ENCODE data around the gene EHMT1. TPM values are rescaled to one million over a fixed set of nuclear protein-coding genes. Genes with fewer than 3 reads are reported as not detected.

Gene EHMT1
- polyA plus RNA-seq, 1 donor from 2014 or later, result 39.1 TPM

GRCh38 chr9:137660144-137660543 lies 41.3 kb downstream of the EHMT1 start:
- H3K9me3 Mint-ChIP-seq, result no peaks in the 10 kb centered on the region
- H3K27me3 Mint-ChIP-seq, result no peaks in the 10 kb centered on the region
- peaks cover 2% of the 10 kb centered on the region for H3K36me3 Mint-ChIP-seq
- H3K4me1 Mint-ChIP-seq, result peaks cover 28 to 31% (median 30%) of the 10 kb centered on the region in 3 donors
- no peak overlapping the region for H3K4me3 Mint-ChIP-seq
- H3K27ac Mint-ChIP-seq, result peak overlapping the region in 1 of 3 donors; percentile 90

GRCh38 chr9:137663584-137663983 lies 44.8 kb downstream of the EHMT1 start:
- H3K4me1 Mint-ChIP-seq, result peaks cover 30 to 38% (median 33%) of the 10 kb centered on the region in 3 donors
- no peaks in the 10 kb centered on the region for H3K9me3 Mint-ChIP-seq
- H3K4me3 Mint-ChIP-seq, result no peak overlapping the region
- H3K36me3 Mint-ChIP-seq, result peaks cover 2% of the 10 kb centered on the region
- peak overlapping the region in 1 of 3 donors; percentile 37 for H3K27ac Mint-ChIP-seq
- no peaks in the 10 kb centered on the region for H3K27me3 Mint-ChIP-seq

DNA sequence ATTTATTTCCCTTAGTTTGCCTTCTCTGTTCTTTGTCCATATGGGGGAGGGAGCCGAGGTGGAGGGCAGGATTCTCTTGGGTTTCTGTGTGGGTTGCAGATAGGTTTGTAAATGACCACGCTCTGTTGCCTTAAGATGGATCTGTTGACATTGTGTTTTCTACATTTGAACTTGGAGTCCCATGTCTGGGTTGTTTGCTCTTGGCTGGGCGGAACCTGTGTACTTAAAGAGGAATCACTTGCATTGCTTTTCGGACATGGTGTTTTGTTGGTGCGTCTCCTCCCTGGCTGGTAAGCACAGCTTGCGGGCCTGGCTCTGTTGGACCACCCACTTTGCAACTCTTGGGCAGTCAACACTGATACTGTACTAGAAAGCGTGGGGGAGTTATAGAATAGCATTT lies 45.9 kb downstream of the EHMT1 start:
- no peak overlapping the region for H3K4me3 Mint-ChIP-seq
- peaks cover 2% of the 10 kb centered on the region for H3K36me3 Mint-ChIP-seq
- H3K9me3 Mint-ChIP-seq, result no peaks in the 10 kb centered on the region
- H3K4me1 Mint-ChIP-seq, result peaks cover 28 to 33% (median 28%) of the 10 kb centered on the region in 3 donors
- no peak overlapping the region for H3K27ac Mint-ChIP-seq
- no peaks in the 10 kb centered on the region for H3K27me3 Mint-ChIP-seq

GRCh38 chr9:137665226-137665625 lies 46.4 kb downstream of the EHMT1 start:
- Mint-ChIP-seq H3K4me3 (peak overlapping the region in 1 of 4 donors; percentile 21), H3K27me3 (no peaks in the 10 kb centered on the region)

GRCh38 chr9:137665697-137666512 lies 47.1 kb downstream of the EHMT1 start:
- H3K27me3 Mint-ChIP-seq, result no peaks in the 10 kb centered on the region
- peaks cover 26 to 31% (median 28%) of the 10 kb centered on the region in 3 donors for H3K4me1 Mint-ChIP-seq
- H3K4me3 Mint-ChIP-seq, result peak overlapping the region in 1 of 4 donors; percentile 21
- peak overlapping the region in 1 of 3 donors; percentile 46 for H3K27ac Mint-ChIP-seq
- no peaks in the 10 kb centered on the region for H3K9me3 Mint-ChIP-seq
- H3K36me3 Mint-ChIP-seq, result peaks cover 5% of the 10 kb centered on the region

More at GRCh38 chr9:137665226-137665625, 46.4 kb downstream of the EHMT1 start:
- H3K9me3 Mint-ChIP-seq, result no peaks in the 10 kb centered on the region
- peaks cover 5% of the 10 kb centered on the region for H3K36me3 Mint-ChIP-seq
- peaks cover 27 to 32% (median 28%) of the 10 kb centered on the region in 3 donors for H3K4me1 Mint-ChIP-seq
- no peak overlapping the region for H3K27ac Mint-ChIP-seq

DNA sequence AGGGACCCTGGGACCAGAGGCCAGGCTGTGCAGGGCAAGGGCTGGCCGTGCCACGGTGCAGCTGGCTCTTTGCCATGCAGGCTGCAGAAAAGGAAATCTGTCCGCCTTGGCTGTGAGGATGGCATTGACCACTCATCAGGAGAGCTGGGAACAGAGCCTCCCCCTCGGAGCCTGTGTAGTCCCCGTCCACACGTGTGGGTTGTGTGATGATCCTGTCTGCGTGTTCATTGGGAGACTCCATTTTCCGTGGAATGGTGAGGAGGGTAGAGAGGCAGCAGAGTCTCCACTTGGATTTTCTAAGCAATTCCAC lies 47.7 kb downstream of the EHMT1 start:
- H3K27ac Mint-ChIP-seq, result peak overlapping the region in 1 of 3 donors; percentile 76
- peaks cover 26 to 31% (median 28%) of the 10 kb centered on the region in 3 donors for H3K4me1 Mint-ChIP-seq
- H3K9me3 Mint-ChIP-seq, result no peaks in the 10 kb centered on the region
- peak overlapping the region in 1 of 4 donors; percentile 84 for H3K4me3 Mint-ChIP-seq
- no peaks in the 10 kb centered on the region for H3K27me3 Mint-ChIP-seq
- peaks cover 5% of the 10 kb centered on the region for H3K36me3 Mint-ChIP-seq

GRCh38 chr9:137666955-137667670 lies 48.3 kb downstream of the EHMT1 start:
- H3K27me3 Mint-ChIP-seq, result no peaks in the 10 kb centered on the region
- H3K4me1 Mint-ChIP-seq, result peaks cover 26 to 31% (median 28%) of the 10 kb centered on the region in 3 donors
- H3K4me3 Mint-ChIP-seq, result peak overlapping the region in 3 of 4 donors; percentile 14 to 84 (median 44)
- peak overlapping the region; percentile 76 to 90 (median 88) for H3K27ac Mint-ChIP-seq
- H3K36me3 Mint-ChIP-seq, result peaks cover 5% of the 10 kb centered on the region
- H3K9me3 Mint-ChIP-seq, result no peaks in the 10 kb centered on the region

DNA sequence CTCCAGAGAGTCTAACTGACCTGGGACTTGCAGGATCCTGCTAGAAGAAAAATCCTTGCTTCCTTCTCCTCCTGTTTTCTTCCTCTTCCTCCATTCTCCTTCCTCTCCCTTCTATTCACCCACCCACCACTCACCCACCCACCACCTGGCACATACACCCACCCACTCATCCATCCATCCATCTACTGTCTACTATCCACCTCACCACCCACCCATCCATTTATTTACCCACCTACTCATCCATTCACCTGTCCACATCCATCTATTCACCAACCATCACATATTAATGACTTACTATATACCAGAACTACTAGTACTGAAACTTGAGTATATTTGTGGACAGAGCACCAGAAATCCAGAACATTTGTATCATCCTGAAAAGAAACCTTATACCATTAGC lies 49.4 kb downstream of the EHMT1 start:
- H3K27ac Mint-ChIP-seq, result peak overlapping the region in 1 of 3 donors; percentile 52
- no peaks in the 10 kb centered on the region for H3K27me3 Mint-ChIP-seq
- peaks cover 32 to 38% (median 32%) of the 10 kb centered on the region in 3 donors for H3K4me1 Mint-ChIP-seq
- H3K4me3 Mint-ChIP-seq, result peak overlapping the region in 2 of 4 donors; percentile 2 to 14
- H3K36me3 Mint-ChIP-seq, result peaks cover 2% of the 10 kb centered on the region
- H3K9me3 Mint-ChIP-seq, result no peaks in the 10 kb centered on the region

GRCh38 chr9:137669261-137669672 lies 50.5 kb downstream of the EHMT1 start:
- no peaks in the 10 kb centered on the region for H3K9me3 Mint-ChIP-seq
- H3K4me3 Mint-ChIP-seq, result peak overlapping the region in 1 of 4 donors; percentile 1
- H3K27me3 Mint-ChIP-seq, result no peaks in the 10 kb centered on the region
- peaks cover 2% of the 10 kb centered on the region for H3K36me3 Mint-ChIP-seq
- peaks cover 32 to 41% (median 38%) of the 10 kb centered on the region in 3 donors for H3K4me1 Mint-ChIP-seq
- peak overlapping the region in 1 of 3 donors; percentile 52 for H3K27ac Mint-ChIP-seq

DNA sequence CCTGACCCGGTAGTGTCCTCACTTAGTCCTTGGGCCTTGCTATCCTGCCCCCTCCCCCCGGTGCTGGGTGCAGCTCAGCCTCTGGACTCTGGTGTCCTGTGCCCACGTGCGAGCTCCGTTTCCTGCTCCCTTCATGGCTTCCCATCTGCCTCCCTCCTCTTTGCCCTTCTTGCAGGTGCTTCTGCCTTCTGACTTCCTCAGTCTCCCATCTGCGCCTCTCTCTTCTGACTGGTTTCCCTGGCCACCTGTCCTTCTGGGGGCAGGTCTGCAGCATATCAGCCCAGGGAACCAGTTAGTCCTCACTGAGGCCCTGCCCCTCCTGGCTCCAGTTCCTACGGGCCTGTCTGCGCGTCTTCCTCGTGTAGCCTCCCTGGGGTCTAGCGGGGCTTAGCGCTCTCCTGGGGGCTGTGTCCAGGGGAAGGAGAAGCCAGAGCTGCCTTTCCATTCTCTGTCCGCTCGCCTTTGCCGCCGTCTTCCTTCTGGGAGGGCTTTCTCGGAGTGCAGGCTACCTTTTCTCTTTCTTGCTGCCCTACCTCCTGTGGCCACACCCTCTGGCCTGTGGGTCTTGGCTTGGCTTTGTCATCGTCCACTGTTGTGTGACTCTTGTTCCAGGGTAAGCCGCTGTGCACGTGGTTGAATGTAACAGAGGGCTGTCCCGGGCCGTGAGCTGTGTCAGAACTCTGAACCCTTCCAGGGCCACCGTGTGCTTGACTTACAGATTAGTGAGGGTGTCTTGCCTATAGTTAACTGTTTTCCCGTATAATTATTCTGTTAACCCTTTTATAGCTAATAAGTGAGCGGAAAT lies 51.8 kb downstream of the EHMT1 start:
- Mint-ChIP-seq H3K36me3 (peaks cover 2% of the 10 kb centered on the region), H3K9me3 (no peaks in the 10 kb centered on the region), H3K4me3 (peak overlapping the region in 1 of 4 donors; percentile 65), H3K4me1 (peaks cover 32 to 42% (median 37%) of the 10 kb centered on the region in 3 donors), H3K27ac (peak overlapping the region in 2 of 3 donors; percentile 32 to 88), H3K27me3 (no peaks in the 10 kb centered on the region)

GRCh38 chr9:137671196-137671538 lies 52.4 kb downstream of the EHMT1 start:
- H3K27me3 Mint-ChIP-seq, result no peaks in the 10 kb centered on the region
- peaks cover 32 to 42% (median 37%) of the 10 kb centered on the region in 3 donors for H3K4me1 Mint-ChIP-seq

GRCh38 chr9:137671721-137672120 lies 52.9 kb downstream of the EHMT1 start:
- peaks cover 32 to 37% (median 37%) of the 10 kb centered on the region in 3 donors for H3K4me1 Mint-ChIP-seq
- H3K36me3 Mint-ChIP-seq, result peaks cover 2% of the 10 kb centered on the region
- H3K27ac Mint-ChIP-seq, result peak overlapping the region in 1 of 3 donors; percentile 71

More at GRCh38 chr9:137671196-137671538, 52.4 kb downstream of the EHMT1 start:
- no peak overlapping the region for H3K4me3 Mint-ChIP-seq
- H3K27ac Mint-ChIP-seq, result peak overlapping the region in 1 of 3 donors; percentile 88
- peaks cover 2% of the 10 kb centered on the region for H3K36me3 Mint-ChIP-seq
- H3K9me3 Mint-ChIP-seq, result no peaks in the 10 kb centered on the region

DNA sequence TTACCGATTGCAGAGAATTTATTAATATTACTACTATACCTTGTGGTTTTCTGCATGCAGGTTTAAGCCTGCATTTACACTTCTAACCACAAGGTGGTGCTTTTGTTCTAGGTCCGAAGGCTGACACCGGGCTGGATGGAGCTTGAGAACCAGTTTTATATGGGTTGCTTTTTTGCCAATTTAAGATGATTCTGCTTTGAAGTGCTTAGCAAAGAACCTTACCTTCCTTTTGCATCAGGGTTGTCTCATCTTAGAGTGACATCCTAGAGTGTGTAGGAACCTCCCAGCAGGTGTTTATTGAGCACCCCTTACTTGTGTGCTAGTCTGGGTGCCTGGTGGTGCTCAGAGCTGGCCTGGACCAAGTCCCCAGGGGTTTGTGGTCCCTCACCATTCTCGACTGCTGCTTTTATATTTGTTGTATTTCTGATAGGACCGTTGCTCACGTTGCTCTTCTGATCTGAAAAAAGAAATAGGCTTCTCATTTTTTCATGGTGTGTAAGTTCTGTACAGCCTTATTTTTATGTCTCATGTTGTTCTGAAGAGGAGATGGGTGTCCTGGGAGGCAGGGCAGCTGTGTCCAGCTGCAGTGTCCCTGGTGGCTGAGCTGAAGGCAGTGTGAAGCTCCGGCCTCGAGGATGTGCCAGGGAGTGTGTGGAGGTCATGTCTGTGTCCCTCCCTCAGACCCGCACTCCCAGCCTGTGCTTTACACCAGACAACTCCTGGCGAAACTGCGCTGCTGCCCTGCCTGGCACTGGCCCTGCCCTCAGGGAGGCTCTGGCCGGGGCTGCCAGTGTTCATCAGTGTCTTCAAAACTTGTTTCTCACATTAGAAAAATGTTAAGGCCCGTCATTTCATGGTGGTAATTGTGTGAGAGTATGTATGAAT lies 54.3 kb downstream of the EHMT1 start:
- Mint-ChIP-seq H3K27ac (peak overlapping the region; percentile 46 to 75 (median 63)), H3K4me3 (peak overlapping the region in 3 of 4 donors; percentile 44 to 77 (median 74)), H3K36me3 (peaks cover 5% of the 10 kb centered on the region), H3K4me1 (peaks cover 20 to 25% (median 24%) of the 10 kb centered on the region in 3 donors), H3K9me3 (no peaks in the 10 kb centered on the region), H3K27me3 (no peaks in the 10 kb centered on the region)

More at GRCh38 chr9:137671721-137672120, 52.9 kb downstream of the EHMT1 start:
- H3K27me3 Mint-ChIP-seq, result no peaks in the 10 kb centered on the region
- no peaks in the 10 kb centered on the region for H3K9me3 Mint-ChIP-seq
- H3K4me3 Mint-ChIP-seq, result peak overlapping the region in 1 of 4 donors; percentile 27

- Mint-ChIP-seq H3K4me1 (peaks cover 21 to 23% (median 23%) of the 10 kb centered on the region in 3 donors), H3K27me3 (no peaks in the 10 kb centered on the region), H3K27ac (peak overlapping the region in 1 of 3 donors; percentile 63), H3K36me3 (peaks cover 5% of the 10 kb centered on the region), H3K9me3 (no peaks in the 10 kb centered on the region), H3K4me3 (peak overlapping the region in 2 of 4 donors; percentile 44 to 74)
These were observed 55.1 kb downstream of the EHMT1 start for GRCh38 chr9:137673886-137674285.
